ENCODE results near the gene ENAH.

The ENAH gene

DNA sequence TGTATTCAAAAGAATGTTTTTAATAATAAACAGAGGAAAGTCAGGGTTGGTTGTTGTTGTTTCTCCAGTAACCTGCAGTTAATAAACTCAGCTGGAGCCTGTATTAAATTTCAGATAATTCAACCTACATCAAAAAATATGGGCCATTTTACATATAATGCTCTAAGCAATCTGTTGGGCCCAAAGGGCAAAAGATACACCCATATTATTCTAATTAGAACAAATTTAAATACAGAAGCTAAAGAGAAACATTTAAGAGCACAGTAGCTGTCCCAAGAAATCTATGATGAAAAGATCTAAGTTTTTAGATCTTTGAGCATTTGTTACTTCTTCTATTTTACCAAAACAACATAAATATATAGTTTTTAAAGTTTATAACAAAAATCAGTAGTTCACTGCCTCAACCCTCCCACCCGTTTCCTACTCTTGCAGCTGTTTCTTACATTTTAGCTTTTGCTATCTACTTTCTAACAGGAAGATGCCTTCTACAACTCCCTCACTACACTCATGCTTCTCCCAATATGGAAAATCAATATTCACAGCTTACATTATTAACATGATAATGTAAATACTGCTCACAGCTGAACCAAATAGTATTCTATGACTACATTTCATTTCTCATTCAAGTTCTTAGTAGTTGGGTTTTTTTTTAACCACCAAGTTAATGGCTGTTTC, 130.2 kb downstream of the ENAH start:
- H3K27me3 ChIP-seq (ENCODE audit: insufficient read depth, poor library complexity, severe bottlenecking) = no peaks in the 10 kb centered on the region
- no peak for DNase-seq (ENCODE audit: low read depth in 1 of 2, low spot score in 1 of 2)
- H3K27ac ChIP-seq (replicated peaks) = no peak overlapping the region
- TF ChIP-seq GABPA (IDR thresholded peaks at IDR 0.05; ENCODE audit: low read depth) (no peak), POLR2AphosphoS5 (IDR thresholded peaks at IDR 0.05; ENCODE audit: low read depth) (no peak), SPI1 (IDR thresholded peaks at IDR 0.05; ENCODE audit: borderline replicate concordance, low read depth) (no peak), CTCF (IDR thresholded peaks at IDR 0.05; ENCODE audit: insufficient read depth, low read length) (no peak)
- TF ChIP-seq, protein P1, sequence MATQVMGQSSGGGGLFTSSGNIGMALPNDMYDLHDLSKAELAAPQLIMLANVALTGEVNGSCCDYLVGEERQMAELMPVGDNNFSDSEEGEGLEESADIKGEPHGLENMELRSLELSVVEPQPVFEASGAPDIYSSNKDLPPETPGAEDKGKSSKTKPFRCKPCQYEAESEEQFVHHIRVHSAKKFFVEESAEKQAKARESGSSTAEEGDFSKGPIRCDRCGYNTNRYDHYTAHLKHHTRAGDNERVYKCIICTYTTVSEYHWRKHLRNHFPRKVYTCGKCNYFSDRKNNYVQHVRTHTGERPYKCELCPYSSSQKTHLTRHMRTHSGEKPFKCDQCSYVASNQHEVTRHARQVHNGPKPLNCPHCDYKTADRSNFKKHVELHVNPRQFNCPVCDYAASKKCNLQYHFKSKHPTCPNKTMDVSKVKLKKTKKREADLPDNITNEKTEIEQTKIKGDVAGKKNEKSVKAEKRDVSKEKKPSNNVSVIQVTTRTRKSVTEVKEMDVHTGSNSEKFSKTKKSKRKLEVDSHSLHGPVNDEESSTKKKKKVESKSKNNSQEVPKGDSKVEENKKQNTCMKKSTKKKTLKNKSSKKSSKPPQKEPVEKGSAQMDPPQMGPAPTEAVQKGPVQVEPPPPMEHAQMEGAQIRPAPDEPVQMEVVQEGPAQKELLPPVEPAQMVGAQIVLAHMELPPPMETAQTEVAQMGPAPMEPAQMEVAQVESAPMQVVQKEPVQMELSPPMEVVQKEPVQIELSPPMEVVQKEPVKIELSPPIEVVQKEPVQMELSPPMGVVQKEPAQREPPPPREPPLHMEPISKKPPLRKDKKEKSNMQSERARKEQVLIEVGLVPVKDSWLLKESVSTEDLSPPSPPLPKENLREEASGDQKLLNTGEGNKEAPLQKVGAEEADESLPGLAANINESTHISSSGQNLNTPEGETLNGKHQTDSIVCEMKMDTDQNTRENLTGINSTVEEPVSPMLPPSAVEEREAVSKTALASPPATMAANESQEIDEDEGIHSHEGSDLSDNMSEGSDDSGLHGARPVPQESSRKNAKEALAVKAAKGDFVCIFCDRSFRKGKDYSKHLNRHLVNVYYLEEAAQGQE (IDR thresholded peaks at IDR 0.05; ENCODE audit: insufficient replicate concordance, low read depth) = no peak
- H3K4me3 ChIP-seq (replicated peaks; ENCODE audit: insufficient read depth, low read length) = no peak overlapping the region

GRCh38 chr1:225520587-225521227, 132.2 kb downstream of the ENAH start:
- no peak for TF ChIP-seq POLR2AphosphoS5 (IDR thresholded peaks at IDR 0.05; ENCODE audit: low read depth)
- Histone ChIP-seq H3K27ac (replicated peaks) (no peak overlapping the region), H3K27me3 (ENCODE audit: insufficient read depth, poor library complexity, severe bottlenecking) (no peaks in the 10 kb centered on the region), H3K4me3 (replicated peaks; ENCODE audit: insufficient read depth, low read length) (no peak overlapping the region)
- no peak for DNase-seq (ENCODE audit: low read depth in 1 of 2, low spot score in 1 of 2)

DNA sequence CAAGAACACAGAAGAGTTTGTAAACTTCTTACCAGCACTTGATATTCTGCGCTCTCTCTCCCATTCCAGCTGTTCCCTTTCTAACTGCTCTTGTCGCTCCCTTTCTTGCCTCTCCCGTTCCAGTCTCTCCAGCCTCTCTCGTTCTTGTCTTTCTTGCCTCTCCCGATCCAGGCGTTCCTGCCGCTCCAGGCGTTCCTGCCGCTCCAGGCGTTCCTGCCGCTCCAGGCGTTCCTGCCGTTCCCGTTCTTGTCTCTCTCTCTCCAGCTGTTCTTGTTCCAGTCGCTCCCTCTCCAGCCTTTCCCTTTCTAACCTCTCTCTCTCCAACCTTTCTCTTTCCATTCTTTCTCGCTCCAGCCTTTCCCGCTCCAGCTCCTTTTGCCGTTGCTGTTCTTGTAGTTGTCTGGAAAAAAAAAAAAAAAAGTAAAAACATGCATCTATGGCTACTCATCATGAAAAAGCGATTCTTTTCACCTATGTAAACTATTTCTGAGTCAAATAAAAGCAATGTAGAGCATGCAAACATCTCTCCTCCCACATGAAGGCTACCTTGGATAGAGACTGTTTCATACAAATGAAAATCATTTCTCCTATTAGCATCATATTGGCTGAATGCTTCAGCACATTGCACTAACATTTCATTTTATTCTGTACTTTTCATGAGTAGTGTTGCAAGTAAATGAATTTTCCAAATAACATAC, 133.6 kb downstream of the ENAH start:
- DNase-seq (ENCODE audit: low read depth in 1 of 2, low spot score in 1 of 2) = no peak
- Histone ChIP-seq H3K4me3 (replicated peaks; ENCODE audit: insufficient read depth, low read length) (no peak overlapping the region), H3K27ac (replicated peaks) (no peak overlapping the region), H3K27me3 (ENCODE audit: insufficient read depth, poor library complexity, severe bottlenecking) (no peaks in the 10 kb centered on the region)
- TF ChIP-seq, protein P1 (IDR thresholded peaks at IDR 0.05; ENCODE audit: insufficient replicate concordance, low read depth) = no peak
- TF ChIP-seq SPI1 (IDR thresholded peaks at IDR 0.05; ENCODE audit: borderline replicate concordance, low read depth) (no peak), CTCF (IDR thresholded peaks at IDR 0.05; ENCODE audit: insufficient read depth, low read length) (no peak), GABPA (IDR thresholded peaks at IDR 0.05; ENCODE audit: low read depth) (no peak), POLR2AphosphoS5 (IDR thresholded peaks at IDR 0.05; ENCODE audit: low read depth) (no peak)

DNA sequence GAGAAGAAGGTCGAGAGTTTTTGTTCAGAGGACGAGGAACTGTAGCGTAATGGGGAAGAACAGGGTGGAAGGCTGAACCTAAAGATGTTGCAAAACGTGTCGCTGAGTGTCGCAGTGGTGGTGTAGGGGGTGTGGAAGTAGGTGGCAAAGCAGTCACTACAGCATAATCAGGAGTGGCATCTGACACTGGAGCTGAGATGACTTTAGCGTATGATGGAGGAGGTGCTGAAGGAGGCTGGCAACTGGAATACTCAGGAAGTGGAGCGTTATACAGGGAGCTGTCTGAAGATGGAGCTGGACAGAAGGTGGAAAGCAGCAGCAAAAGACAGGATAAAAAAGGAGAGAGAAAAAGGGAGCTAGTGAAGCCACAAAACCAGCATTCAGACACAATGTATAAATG, 135.2 kb downstream of the ENAH start:
- H3K4me3 ChIP-seq (replicated peaks; ENCODE audit: insufficient read depth, low read length) = no peak overlapping the region
- H3K27me3 ChIP-seq (ENCODE audit: insufficient read depth, poor library complexity, severe bottlenecking) = no peaks in the 10 kb centered on the region
- no peak for TF ChIP-seq GABPA (IDR thresholded peaks at IDR 0.05; ENCODE audit: low read depth)
- peak in 1 of 2 experiments; percentile 80 for DNase-seq (ENCODE audit: low read depth in 1 of 2, low spot score in 1 of 2)
- no peak overlapping the region for H3K27ac ChIP-seq (replicated peaks)

Measured in HL-60 (cell line).